CD4-positive, alpha-beta T cell treated with Interleukin-17A for 4 hours (primary cell): Measurements from ENCODE around the gene MTA1.

Source experiments
- DNase-seq: peaks from one replicate; pipeline ENCODE4 v3.0.0-alpha.2; 2020; ENCODE audit warnings: mixed read lengths

Gene MTA1

DNA sequence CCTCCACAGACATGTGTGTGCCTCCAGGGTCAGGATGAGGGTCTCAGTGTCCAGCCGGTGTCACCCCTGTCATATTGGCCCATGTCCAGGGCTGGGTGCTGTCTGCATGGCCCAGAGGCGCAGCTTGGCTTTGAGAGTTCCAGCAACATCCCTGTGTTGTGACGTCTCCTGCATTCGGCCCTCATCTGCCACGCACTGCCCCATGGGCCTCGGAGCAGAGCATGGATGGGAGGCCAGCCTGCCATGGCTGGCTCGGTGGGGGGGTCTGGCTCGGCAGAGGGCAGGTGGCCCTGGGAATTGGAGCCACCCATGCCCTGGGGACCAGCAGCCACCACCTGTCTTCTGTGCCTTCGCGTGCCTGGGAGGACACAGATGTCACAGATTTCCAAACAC lies 32.1 kb upstream of the MTA1 start:
- DNase-seq = no peak

DNA sequence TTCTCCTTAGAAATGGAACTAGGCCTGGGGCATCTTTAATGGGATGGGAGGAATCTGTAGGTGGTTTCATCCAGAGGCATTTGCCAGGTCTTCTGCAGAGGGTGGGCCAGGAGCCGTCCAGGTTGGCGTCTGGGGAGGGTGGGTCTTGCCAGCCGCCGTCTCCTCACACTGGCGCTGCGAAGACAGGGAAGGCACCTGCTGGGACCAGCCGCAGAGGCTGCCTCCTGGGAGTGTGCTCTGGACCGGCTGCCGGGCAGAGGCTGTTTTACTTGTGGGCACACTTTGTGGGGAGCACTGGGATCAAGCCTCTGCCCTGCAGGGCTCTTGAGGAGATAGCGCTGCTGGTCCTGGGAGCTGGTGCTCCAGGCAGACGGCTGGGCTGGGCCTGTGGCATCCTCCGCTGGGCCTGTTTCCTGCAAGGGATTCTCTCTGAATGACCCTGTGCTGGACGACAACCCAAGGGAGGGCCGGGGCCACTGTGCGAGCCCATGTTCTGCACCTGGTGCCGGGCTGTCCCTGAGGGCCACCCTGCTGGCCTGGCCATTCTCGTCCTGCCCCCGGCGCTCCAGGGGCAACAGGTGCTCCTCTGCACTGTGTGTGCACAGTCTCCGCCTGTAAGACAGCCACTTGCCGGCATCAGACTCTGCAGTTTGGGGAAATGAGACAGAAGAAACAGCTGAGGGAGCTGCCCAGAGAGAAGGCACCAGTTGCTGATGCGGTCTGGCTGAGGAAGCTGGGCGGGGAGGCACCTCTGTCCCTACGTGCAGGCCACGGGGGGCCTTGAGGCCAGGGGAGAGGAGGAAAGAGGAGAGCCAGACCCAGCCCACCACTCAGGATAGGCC lies 31.3 kb upstream of the MTA1 start:
- no peak for DNase-seq

DNA sequence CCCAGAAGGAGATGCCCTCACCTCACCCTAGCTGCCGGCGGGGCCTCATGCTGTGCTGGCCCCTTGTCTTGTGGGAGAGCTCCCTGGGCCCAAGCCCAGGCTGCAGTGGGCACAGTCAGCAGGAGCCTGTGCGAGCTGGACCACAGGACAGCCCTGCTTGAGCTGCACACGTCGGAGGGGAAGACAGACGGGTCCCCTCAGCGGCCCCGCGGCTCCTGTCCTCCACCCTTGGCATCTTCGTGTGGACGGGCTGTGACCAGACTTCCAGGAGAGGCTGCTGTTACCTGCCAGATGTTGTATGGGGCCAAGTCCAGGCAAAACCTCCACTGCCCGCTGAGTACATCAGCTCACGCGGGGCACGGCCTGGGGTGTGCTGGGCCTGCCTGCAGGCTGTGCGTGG lies 30.7 kb upstream of the MTA1 start:
- no peak for DNase-seq

- no peak for DNase-seq
Observed at GRCh38 chr14:105389534-105389933, 30.1 kb upstream of the MTA1 start.

DNA sequence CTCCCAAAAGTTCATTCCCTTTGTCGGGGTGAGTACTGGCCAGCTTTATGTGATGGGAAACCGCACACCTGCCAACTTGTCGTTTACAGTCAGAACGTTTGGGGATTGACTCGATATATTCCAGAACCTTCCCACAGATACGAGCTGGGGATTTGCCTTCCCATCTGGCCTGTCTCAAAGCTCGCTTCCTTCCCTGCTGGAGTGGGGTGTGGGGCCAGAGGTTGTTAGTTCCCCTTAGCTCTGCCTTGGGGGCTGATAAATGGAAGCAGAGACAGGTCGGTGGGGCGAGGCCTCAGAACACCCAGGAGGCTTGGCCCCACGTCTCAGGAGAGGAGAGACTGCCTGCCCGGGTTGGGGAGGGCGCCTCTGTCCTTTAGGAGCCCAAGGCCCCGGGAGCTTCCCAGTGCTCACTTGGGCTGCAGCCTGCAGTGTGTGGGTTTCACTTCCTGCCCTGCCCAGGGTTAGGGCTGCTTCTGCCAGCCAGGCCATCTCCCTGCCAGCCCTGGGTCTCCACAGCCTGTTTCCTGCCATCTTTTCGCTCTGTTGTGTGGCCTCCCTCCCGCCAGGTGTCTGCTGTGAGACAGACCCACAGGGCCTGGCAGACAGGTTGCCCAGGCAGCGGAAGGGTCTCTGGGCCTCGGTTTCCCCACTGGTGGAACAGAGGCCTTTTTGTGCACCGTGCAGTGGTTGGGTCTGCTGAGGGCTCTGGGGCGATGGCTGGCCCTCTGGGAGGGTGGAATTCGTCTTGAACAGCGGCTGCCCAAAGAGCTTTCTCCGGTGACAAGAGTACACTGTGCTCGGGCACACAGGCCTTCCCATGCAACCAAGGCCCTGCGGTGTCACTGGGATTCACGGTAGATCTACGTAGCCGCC lies 29.4 kb upstream of the MTA1 start:
- DNase-seq = no peak

DNA sequence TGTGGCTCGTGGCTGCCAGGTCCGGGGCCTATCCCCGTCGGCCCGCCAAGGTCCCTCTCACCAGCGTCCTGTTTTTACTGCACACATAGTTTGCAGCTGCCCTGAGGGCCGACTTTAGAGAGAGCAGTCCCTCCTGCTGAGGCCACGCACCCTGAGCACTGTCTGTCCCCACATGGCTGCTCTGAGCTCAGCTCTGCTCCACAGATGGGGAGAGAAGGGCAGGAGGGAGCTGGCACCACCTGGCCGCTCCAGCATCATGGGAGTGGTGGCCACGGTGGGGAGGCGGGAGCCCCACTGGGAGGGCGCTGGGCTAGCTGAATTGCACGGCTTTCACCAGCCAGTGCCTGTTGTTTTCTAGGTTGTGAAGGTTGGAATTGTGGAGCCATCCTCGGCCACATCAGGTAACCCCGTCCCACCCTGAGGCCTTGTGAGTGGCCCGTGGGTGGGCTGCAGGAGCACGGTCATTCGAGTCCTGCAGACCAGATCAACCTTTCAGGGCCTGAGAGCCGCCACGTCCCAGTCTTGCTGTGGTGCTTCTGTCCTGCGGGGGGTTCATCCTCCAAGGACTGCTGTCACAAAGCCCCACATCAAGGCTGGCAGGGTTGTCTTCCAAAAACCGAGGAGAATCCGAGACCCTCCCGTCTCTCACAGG lies 28.7 kb upstream of the MTA1 start:
- no peak for DNase-seq

- DNase-seq = no peak
Observed at GRCh38 chr14:105391541-105391940, 28.1 kb upstream of the MTA1 start.

DNA sequence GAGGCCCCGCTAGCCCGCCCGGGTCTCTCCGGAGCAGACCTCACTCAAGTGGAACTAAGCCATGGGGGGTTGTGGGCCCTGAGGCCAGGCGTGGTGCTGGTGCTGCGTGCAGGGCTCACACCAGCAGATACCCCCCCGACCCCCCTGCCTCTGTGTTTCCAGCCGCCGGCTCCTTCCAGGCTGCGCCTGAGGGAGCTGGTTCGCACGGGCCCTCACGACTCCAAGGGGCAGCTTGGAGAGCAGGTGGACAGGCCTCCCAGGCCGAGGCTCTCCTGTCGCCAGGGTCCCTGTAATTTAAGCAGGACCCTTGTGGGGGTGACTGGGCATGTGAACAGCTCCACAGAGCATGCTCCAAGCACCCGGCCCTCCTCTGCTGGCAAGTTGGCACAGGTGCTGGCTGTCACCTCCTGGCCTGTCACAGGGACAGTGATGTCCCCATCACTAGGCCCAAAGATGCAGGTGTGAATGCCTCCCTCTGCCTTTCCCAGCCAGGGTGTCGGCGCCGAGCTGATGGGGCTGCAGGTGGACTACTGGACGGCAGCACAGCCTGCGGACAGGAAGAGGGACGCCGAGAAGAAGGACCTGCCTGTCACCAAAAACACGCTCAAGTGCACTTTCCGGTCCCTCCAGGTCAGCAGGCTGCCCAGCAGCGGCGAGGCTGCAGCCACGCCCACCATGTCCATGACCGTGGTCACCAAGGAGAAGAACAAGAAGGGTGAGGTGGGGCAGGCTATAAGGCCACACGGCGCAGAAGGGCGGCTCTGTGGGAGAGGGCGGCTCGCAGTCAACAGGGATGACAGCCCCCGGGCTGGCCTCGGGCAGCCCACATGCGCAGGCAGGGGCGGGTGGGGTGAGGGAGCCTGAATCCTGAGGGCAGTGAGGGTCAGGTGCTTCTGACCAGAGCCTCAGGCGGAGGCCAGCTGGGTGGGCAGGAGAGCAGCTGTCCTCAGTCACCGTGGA lies 27.2 kb upstream of the MTA1 start:
- no peak for DNase-seq

DNA sequence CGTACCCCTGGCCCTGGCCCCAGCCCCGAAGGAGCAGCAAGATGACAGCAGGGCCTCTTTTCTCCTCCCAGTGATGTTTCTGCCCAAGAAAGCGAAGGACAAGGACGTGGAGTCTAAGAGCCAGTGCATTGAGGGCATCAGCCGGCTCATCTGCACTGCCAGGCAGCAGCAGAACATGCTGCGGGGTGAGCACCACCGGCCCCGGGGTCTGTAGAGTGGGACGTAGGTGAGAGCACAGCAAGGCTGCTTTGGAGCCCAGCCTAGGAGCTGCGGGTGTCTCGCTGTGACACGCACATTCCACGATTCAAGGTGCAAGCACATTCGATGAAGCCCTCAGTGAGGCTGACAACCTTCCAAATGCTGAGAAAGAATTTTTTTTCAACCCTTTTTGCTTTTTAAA lies 26.5 kb upstream of the MTA1 start:
- no peak for DNase-seq

DNA sequence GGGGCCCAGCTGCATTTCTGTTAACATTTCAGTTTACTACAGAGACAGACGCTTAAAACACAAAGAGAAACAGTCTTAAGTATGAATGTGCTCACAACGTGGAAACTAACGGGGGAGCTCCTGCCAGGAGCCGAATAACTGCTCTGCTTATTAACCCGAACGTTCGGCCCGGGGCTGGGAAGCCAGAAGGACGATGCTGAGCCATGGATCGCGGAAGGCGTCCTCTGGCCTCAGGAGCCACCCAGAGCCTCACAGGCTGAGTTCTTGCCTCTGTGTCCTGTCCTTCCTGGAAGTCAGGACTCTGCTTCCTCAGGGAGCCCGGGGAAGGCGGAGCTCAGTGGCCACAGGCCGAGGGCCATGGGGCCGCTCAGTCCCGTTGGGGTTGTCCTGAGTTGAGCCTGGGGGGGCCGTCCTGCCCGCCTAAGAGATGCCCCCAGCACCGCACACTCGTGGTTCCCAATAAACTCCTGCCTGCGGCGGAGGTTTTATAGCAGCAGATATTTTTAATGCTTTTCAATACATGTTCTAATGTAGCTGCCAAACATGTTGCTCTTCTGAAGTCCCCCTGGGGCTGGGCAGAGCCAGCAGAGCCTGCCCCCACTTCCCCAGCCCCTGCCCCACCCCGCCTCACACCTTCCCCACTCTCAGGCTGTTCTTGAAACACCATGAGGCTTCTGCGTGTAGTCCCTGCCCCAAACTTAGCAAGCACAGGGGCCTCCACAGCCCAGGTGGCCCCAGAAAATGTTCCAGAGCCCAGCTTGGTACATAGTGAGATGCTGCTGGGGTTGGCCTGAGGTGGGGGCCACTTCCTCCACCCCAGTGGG lies 24.7 kb upstream of the MTA1 start:
- no peak for DNase-seq

DNA sequence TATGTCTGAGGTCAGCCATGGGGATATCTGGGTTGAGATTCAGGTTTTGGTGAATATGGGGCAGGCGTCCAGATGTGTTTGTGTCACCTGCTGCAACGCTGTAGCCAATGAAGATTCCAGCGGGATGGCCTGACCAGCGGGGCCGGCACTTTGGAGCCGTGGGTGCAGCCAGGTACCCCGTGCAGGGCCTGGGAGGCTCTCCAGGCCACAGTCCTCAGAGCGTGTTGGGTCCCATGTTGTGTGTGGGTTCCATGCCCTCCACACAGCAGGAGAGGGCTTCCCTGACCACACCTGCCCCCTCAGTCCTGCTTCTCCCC lies 24.1 kb upstream of the MTA1 start:
- no peak for DNase-seq

DNA sequence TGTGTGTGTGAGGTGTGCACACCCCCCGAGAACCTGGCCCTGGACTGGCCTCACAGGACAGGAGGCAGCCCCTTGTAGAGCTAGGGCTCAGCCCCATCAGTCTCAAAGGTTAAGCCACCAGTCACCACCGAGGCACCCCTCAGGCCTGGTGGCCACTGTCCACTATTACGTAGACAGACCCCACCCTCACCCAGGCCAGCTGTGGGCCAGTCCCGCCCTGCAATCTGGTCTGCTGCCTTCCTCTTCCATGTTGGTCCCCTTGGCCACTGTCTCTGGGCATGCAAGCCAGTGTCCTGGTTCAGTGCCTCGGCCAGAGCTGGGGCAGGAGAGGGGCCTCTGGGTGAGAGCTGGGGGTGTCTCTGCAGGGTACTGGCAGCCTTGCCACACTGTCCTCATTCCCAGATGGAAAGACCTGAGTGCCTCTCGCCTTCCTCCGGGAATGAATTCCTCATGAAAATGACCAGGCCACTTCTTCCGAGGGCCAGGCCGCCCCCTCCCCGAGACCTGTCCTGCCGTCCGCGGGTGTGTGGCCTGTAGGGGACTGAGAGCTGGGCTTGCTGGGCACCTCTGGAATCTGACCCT lies 22.2 kb upstream of the MTA1 start:
- DNase-seq = no peak

DNA sequence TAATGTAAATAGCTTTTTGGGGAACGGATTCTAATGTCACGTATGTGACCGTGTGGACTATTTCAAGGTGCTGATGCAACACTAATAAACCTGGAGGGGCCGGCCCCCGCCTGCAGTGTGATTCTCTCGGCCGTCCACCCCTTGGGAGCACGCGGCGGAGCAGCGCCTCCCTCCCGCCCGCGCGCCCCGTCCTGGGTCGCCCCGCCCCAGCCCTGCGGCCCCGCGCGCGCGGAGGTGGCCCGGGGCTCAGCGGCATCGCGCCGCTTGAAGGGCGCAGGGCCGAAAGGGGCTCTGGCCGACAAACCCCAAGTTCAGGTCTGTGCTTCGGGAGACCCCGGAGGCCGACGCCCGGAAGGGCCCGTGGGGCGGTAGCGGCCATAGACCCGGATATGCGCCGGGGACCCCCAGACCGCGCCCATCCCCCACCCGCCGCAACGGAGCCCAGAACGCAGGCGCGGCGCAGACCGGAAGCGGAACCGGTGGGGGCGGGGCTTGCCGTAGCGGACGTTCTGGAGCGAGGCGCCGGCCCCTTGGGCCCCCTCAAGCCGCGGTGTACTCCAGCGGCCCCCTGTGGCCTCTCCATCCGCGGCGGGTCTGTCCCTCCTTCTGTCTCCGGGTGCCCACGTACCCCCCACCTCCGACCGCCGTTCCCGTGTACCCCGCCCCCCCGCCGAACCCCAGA lies 21.4 kb upstream of the MTA1 start, which contains the start of gene TEX22:
Gene TEX22 (plus strand): TSS at position 495 of the 682 bp plus-strand sequence. CDS start 803 bp downstream, outside the sequence.
- peak; percentile 94 for DNase-seq

- DNase-seq = no peak
Observed at GRCh38 chr14:105398726-105399465, 20.7 kb upstream of the MTA1 start.

DNA sequence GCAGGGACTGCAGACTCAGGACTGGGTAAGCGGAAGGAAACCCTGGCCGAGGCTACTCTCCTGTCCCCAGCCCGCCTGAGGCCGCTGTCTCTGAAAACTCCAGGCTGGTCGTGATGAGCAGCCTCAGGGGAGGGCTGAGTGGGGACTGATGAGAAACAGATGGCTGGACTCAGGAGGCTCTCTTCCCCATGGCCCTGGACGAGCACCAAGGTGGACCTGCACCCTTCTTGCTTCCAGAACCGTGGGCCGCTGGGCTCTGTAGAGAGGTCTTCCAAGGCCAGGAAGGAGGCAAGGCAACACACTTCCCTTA lies 20.2 kb upstream of the MTA1 start:
- DNase-seq = no peak

- no peak for DNase-seq
Observed at GRCh38 chr14:105400016-105400415, 19.6 kb upstream of the MTA1 start.

- no peak for DNase-seq
Observed at GRCh38 chr14:105401699-105402098, 17.9 kb upstream of the MTA1 start.

GRCh38 chr14:105408592-105408991 lies 11.0 kb upstream of the MTA1 start:
- DNase-seq = no peak

DNA sequence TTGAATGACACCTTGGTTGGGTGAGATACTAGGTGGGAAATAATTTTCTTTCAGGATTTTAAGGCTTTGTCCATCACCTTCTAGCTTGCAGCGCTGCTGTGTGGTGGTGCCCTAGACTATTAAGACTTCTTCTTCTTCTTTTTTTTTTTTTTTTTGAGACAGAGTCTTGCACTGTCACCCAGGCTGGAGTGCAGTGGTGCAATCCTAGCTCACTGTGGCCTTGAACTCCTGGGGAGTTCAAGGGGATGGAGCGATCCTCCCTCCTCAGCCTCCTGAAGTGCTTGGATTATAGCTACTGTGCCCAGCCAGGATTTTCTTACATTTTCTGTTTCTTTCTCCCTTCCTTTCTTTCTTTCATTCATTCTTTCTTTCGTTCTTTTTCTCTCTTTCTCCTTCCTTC lies 10.3 kb upstream of the MTA1 start:
- DNase-seq = no peak

- DNase-seq = no peak
Observed at GRCh38 chr14:105410642-105411016, 9.0 kb upstream of the MTA1 start.
